NCI-H1436 treated with DMSO at 0.1 percent for 48 hours (cell line): Measurements from ENCODE around the gene SLC25A2.

Source experiments
- DNase-seq: peaks from one replicate; lab custom pipeline; 2025; lab: John Stamatoyannopoulos, UW

The SLC25A2 gene

GRCh38 chr5:141313711-141314110 lies 9.9 kb upstream of the SLC25A2 start:
- no peak for DNase-seq

- no peak for DNase-seq
Observed at GRCh38 chr5:141306630-141307029, 2.8 kb upstream of the SLC25A2 start.

GRCh38 chr5:141298376-141298775 lies 5.5 kb downstream of the SLC25A2 start:
- DNase-seq: no peak

GRCh38 chr5:141272906-141273305 lies 30.9 kb downstream of the SLC25A2 start:
- DNase-seq: no peak

GRCh38 chr5:141269195-141269594 lies 34.7 kb downstream of the SLC25A2 start:
- DNase-seq: no peak

GRCh38 chr5:141261238-141261546 lies 42.7 kb downstream of the SLC25A2 start:
- no peak for DNase-seq

GRCh38 chr5:141260458-141261237 lies 43.2 kb downstream of the SLC25A2 start:
- no peak for DNase-seq

GRCh38 chr5:141258948-141259347 lies 44.9 kb downstream of the SLC25A2 start:
- no peak for DNase-seq

- no peak for DNase-seq
Observed at GRCh38 chr5:141258464-141258863, 45.4 kb downstream of the SLC25A2 start.
